HepG2 (cell line): ENCODE results near the gene TNFRSF25. TPM values are rescaled to one million over a fixed set of nuclear protein-coding genes. Genes with fewer than 3 reads are reported as not detected.

ENCODE experiments used
- ATAC-seq: fragments of 200-7000 bp; cut with Tn5 transposase; 3 replicates; pipeline ENCODE4 v1.9.1; 2020; ENCODE audit warnings: mild to moderate bottlenecking, moderate library complexity
- BruUV-seq: library from RNA; stranded (reverse); fragments of 400-500 nt; replicated peaks from 2 replicates; lab custom pipeline; 2021; lab: Mats Ljungman, UMichigan
- CTCF ChIA-PET: fragments of 300-600 bp; formaldehyde crosslinking; extraction: SDS; loops from one replicate; lab custom pipeline; 2021; ENCODE audit warnings: low total read pairs, inconsistent platforms, low intra/inter-chr PET ratio; lab: Yijun Ruan, JAX
- POLR2A ChIA-PET: fragments of 350-600 bp; sonication (Branson Sonifier 250); formaldehyde crosslinking; loops from one replicate; lab custom pipeline; 2020; ENCODE audit warnings: antibody characterized with exemption, inconsistent platforms; lab: Yijun Ruan, JAX
- DNase-seq: peaks from one replicate; pipeline ENCODE4 v3.0.0-alpha.2; 2015; ENCODE audit warnings: low spot score
- FAIRE-seq: peaks from 3 replicates; lab custom pipeline; 2011; peaks lifted over from hg19 to GRCh38; lab: Jason Lieb, UNC
- H2AFZ ChIP-seq: one replicate; pipeline ENCODE4 v1.6.1; 2011; ENCODE audit warnings: low read length, inconsistent platforms
- H3K27ac ChIP-seq: fragments of 300-600 bp; 3 replicates; pipeline ENCODE4 v1.8.0; 2011; ENCODE audit warnings: mixed run types, mild to moderate bottlenecking, mixed read lengths, low read length, inconsistent platforms; ENCODE audit not compliant: insufficient read depth; ENCODE audit errors: extremely low read length
- H3K27me3 ChIP-seq, 2 experiments: fragments of 200-600 bp in 1 of 2; 2 replicates in 1 of 2; 3 replicates in 1 of 2; pipeline versions ENCODE4 v1.6.0 to v1.8.0; 2011; ENCODE audit warnings: low read length in 2 of 2, mild to moderate bottlenecking in 2 of 2, moderate library complexity in 2 of 2, inconsistent platforms in 1 of 2; ENCODE audit not compliant: insufficient read depth in 2 of 2, control insufficient read depth in 1 of 2
- H3K36me3 ChIP-seq, 2 experiments: fragments of 200-600 bp in 1 of 2; replicated peaks in 1 of 2; 2 replicates in 1 of 2; 3 replicates in 1 of 2; pipeline versions ENCODE4 v1.5.1 to v1.8.0; 2011; ENCODE audit warnings: low read length in 2 of 2, inconsistent platforms in 1 of 2; ENCODE audit not compliant: insufficient read depth in 2 of 2, control insufficient read depth in 1 of 2
- H3K4me1 ChIP-seq: 2 replicates; pipeline ENCODE4 v1.5.1; 2012; ENCODE audit warnings: low read length, inconsistent platforms; ENCODE audit not compliant: insufficient read depth
- H3K4me2 ChIP-seq: 2 replicates; pipeline ENCODE4 v1.6.0; 2011; ENCODE audit warnings: low read depth, low read length, inconsistent platforms
- H3K4me3 ChIP-seq, 3 experiments: fragments of 200-600 bp in 1 of 3; sonication (generic), shearing (Covaris generic) in 1 of 3; replicated peaks in 1 of 3; 2 replicates each; pipeline ENCODE4 v1.5.1; 2011 to 2016; ENCODE audit warnings: low read length in 3 of 3, inconsistent platforms in 2 of 3, low read depth in 2 of 3, mild to moderate bottlenecking in 2 of 3, control low read depth in 1 of 3, mixed read lengths in 1 of 3; ENCODE audit not compliant: insufficient read depth in 1 of 3
- H3K79me2 ChIP-seq: one replicate; pipeline ENCODE4 v1.6.1; 2011; ENCODE audit warnings: low read length, inconsistent platforms; ENCODE audit not compliant: insufficient read depth
- H3K9ac ChIP-seq: 2 replicates; pipeline ENCODE4 v1.6.0; 2011; ENCODE audit warnings: mild to moderate bottlenecking, low read depth, low read length, inconsistent platforms; ENCODE audit not compliant: insufficient read depth
- H3K9me3 ChIP-seq: 2 replicates; pipeline ENCODE4 v1.5.1; 2012; ENCODE audit warnings: mild to moderate bottlenecking, low read length
- H4K20me1 ChIP-seq: 2 replicates; pipeline ENCODE4 v1.6.0; 2011; ENCODE audit warnings: inconsistent platforms, mild to moderate bottlenecking, low read length, moderate library complexity; ENCODE audit not compliant: insufficient read depth
- ARNT ChIP-seq: fragments of 450-650 bp; IDR thresholded peaks from 2 replicates; pipeline ENCODE4 v1.6.1; 2017
- ARNTL ChIP-seq: sonication (generic); formaldehyde crosslinking; IDR thresholded peaks from 2 replicates; pipeline ENCODE4 v1.4.0; 2020; ENCODE audit warnings: mild to moderate bottlenecking, missing genetic modification reagents
- CBX1 ChIP-seq: IDR thresholded peaks from one replicate; pipeline ENCODE4 v1.6.1; 2016; ENCODE audit warnings: antibody characterized with exemption, low read depth
- ETV6 ChIP-seq: sonication (generic); formaldehyde crosslinking; conservative IDR thresholded peaks from 2 replicates; pipeline ENCODE4 v1.4.0; 2020; ENCODE audit warnings: missing genetic modification reagents
- ISL2 ChIP-seq: sonication (generic); formaldehyde crosslinking; IDR thresholded peaks from 2 replicates; pipeline ENCODE4 v1.5.0; 2020; ENCODE audit warnings: missing genetic modification reagents
- KAT2B ChIP-seq: fragments of 150-350 bp; IDR thresholded peaks from 2 replicates; pipeline ENCODE4 v1.6.1; 2014; ENCODE audit warnings: low read depth, low read length, borderline replicate concordance
- KDM4B ChIP-seq: sonication (generic); formaldehyde crosslinking; IDR thresholded peaks from 2 replicates; pipeline ENCODE4 v1.4.0; 2020; ENCODE audit warnings: missing genetic modification reagents
- KLF15 ChIP-seq: sonication (generic); formaldehyde crosslinking; IDR thresholded peaks from 2 replicates; pipeline ENCODE4 v1.8.1; 2023; ENCODE audit warnings: borderline replicate concordance, mild to moderate bottlenecking, inconsistent platforms, missing genetic modification reagents, mixed read lengths
- MEF2D ChIP-seq: sonication (generic); formaldehyde crosslinking; IDR thresholded peaks from 2 replicates; pipeline ENCODE4 v1.5.1; 2020; ENCODE audit warnings: mild to moderate bottlenecking, missing genetic modification reagents
- NCOA1 ChIP-seq: sonication (generic); formaldehyde crosslinking; IDR thresholded peaks from 2 replicates; pipeline ENCODE4 v1.9.0; 2021; ENCODE audit warnings: missing genetic modification reagents
- SALL1 ChIP-seq: sonication (generic); formaldehyde crosslinking; IDR thresholded peaks from 2 replicates; pipeline ENCODE4 v1.8.0; 2022; ENCODE audit warnings: mild to moderate bottlenecking, missing genetic modification reagents
- STAG1 ChIP-seq: sonication (generic); formaldehyde crosslinking; IDR thresholded peaks from 2 replicates; pipeline ENCODE4 v1.4.0; 2020; ENCODE audit warnings: missing genetic modification reagents
- TBL1XR1 ChIP-seq: fragments of 150-350 bp; IDR thresholded peaks from 2 replicates; pipeline ENCODE4 v1.6.1; 2014; ENCODE audit warnings: borderline replicate concordance, low read length; ENCODE audit not compliant: partially characterized antibody
- ZIK1 ChIP-seq: sonication (generic); formaldehyde crosslinking; IDR thresholded peaks from 2 replicates; pipeline ENCODE4 v1.5.0; 2020; ENCODE audit warnings: mild to moderate bottlenecking, low read depth, missing genetic modification reagents, borderline replicate concordance
- ZNF564 ChIP-seq: sonication (generic); formaldehyde crosslinking; IDR thresholded peaks from 2 replicates; pipeline ENCODE4 v1.8.1; 2023; ENCODE audit warnings: mild to moderate bottlenecking, missing genetic modification reagents
- ZNF569 ChIP-seq: sonication (generic); formaldehyde crosslinking; IDR thresholded peaks from 2 replicates; pipeline ENCODE4 v1.5.0; 2020; ENCODE audit warnings: mild to moderate bottlenecking, missing genetic modification reagents, moderate library complexity, borderline replicate concordance
- WGBS: methylation state at CpG from one replicate; pipeline ENCODE4 v1.1.6; 2017; ENCODE audit warnings: low lambda C conversion rate; 5-methylcytosine and 5-hydroxymethylcytosine counted together
- in situ Hi-C: cut with HindIII; loops from 2 replicates; pipeline ENCODE4 v1.10.0; 2017; ENCODE audit warnings: low pct_unique_long_range_greater_than_20kb; ENCODE audit not compliant: extremely low pct_ligation_motif_present
- intact Hi-C: fragments of 100-400 bp; cut with micrococcal nuclease; formaldehyde crosslinking; loops from one replicate; pipeline ENCODE4 v1.10.0; 2022; ENCODE audit not compliant: unreplicated experiment
- polyA plus RNA-seq, 8 experiments: library from polyadenylated mRNA; depleted of rRNA in 3 of 8; stranded (reverse) in 7 of 8; unstranded in 1 of 8; fragments of >200 nt; fragmentation: Illumina TruSeq in 4 of 8; extraction: Trizol in 4 of 8; gene quantifications; 2 replicates each; pipeline versions ENCODE4 v1.2.1 to v1.2.3, GENCODE V29; 2011 to 2016; ENCODE audit warnings: low read depth in 4 of 8, missing spikeins in 1 of 8, mixed read lengths in 1 of 8; ENCODE audit not compliant: insufficient read depth in 1 of 8
- total RNA-seq, 5 experiments: library from RNA; depleted of rRNA; stranded (reverse); fragments of >200 nt; fragmentation: Illumina TruSeq; extraction: Trizol; gene quantifications; 2 replicates each; pipeline ENCODE4 v1.2.3, GENCODE V29; 2016; ENCODE audit warnings: low read depth in 1 of 5
- TF ChIP-seq, protein P1 (sequence below): sonication (generic); formaldehyde crosslinking; IDR thresholded peaks from 2 replicates; pipeline ENCODE4 v1.4.0; 2020; ENCODE audit warnings: mild to moderate bottlenecking, low read depth, missing genetic modification reagents

TNFRSF25 gene
- total and polyA plus RNA-seq, 2 of the 13 experiments (the other 11 are each of a cell fraction or from before 2014, with no cell fraction given): 1.4 to 1.5 TPM

DNA sequence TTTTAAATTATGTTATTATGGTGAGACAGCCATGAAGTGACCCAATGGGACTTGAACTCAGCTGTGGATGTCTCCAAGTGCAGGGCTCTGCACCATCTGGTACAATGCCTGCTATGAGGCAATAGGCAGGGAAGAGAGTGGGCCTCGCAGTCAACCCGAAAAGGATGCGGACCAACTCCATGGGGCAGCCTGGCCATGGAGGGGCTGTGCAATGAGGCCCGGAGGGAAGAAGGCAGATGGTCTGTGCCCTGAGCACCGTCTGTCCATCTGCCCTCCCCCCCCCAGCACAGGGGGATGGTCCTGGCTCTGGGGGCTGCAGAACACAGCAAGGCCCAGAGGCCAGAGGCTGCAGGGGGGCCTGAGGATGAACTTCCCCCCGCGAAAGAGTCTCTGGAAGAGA lies 24.4 kb downstream of the TNFRSF25 start:
- Histone ChIP-seq H3K4me1 (peaks cover 52% of the 10 kb centered on the region), H3K4me3 (no peak overlapping the region), H3K9me3 (no peaks in the 10 kb centered on the region), H3K4me2 (no peak overlapping the region), H2AFZ (no peak overlapping the region)
- FAIRE-seq: no peak
- DNase-seq: no peak
- POLR2A ChIA-PET: interaction anchor here (1.4 kb wide), 1 partner anchor 10 kb away, joined by 9 read pairs; no protein-coding TSS in a partner anchor
- ATAC-seq: no peak
- CTCF ChIA-PET: no interaction called here
- TF ChIP-seq KAT2B (no peak), ZIK1 (no peak), ARNT (no peak), NCOA1 (CRISPR knock-in tag) (no peak)
- TF ChIP-seq, all 625 proteins: peak for 0
- no peak overlapping the region for H3K9ac ChIP-seq
- intact Hi-C loops (loop anchor here (10.0 kb wide), 1 partner anchor 647 kb away; no protein-coding TSS in a partner anchor), in situ Hi-C loops (no loop called here)
- WGBS: 76% methylated on average over 6 of the region's 7 CpGs
- H3K36me3 ChIP-seq: no peaks in the 10 kb centered on the region
- no peak overlapping the region for H3K27ac ChIP-seq
- no peaks in the 10 kb centered on the region for H4K20me1 ChIP-seq
- BruUV-seq: no TSS peak
- peaks cover 1 to 4% of the 10 kb centered on the region in 2 experiments; a peak in 2 of 5 replicates for H3K27me3 ChIP-seq
- peaks cover 4% of the 10 kb centered on the region for H3K79me2 ChIP-seq

DNA sequence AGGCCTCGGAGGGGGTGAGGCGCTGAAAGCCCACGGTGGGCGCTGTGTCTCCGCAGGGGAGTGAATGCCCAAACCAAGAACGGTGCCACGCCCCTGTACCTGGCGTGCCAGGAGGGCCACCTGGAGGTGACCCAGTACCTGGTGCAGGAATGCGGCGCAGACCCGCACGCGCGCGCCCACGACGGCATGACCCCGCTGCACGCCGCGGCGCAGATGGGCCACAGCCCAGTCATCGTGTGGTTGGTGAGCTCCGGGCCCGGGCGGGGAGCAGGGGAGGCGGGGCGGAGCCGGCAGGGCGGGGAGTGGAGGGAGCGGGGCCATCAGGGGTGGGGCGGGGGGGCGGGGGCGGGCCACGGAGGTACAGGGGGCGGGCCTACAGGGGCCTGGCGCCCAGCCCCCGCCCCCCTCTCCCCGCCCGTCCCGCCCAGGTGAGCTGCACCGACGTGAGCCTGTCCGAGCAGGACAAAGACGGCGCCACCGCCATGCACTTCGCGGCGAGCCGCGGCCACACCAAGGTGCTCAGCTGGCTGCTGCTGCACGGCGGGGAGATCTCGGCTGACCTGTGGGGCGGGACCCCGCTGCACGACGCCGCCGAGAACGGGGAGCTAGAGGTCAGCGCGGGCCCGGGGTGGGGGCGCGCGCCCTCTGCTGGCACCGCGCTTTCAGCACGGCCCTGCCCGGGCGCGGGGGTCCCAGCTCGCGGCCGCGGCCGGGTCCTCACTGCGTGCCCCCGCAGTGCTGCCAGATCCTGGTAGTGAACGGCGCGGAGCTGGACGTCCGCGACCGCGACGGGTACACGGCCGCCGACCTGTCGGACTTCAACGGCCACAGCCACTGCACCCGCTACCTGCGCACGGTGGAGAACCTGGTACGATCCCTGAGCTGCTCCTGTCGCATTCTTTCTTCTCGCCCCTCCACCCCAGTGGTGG lies 25.5 kb downstream of the TNFRSF25 start:
- Histone ChIP-seq H3K4me3 (peak overlapping the region in 2 of 3 experiments; percentile 61; a peak in 3 of 6 replicates), H3K79me2 (no peaks in the 10 kb centered on the region), H3K27ac (no peak overlapping the region), H2AFZ (no peak overlapping the region), H3K9ac (no peak overlapping the region), H4K20me1 (no peaks in the 10 kb centered on the region), H3K4me2 (peak overlapping the region; percentile 67), H3K4me1 (peaks cover 52% of the 10 kb centered on the region), H3K27me3 (peaks cover 1 to 11% of the 10 kb centered on the region in 2 experiments; a peak in 2 of 5 replicates), H3K36me3 (no peaks in the 10 kb centered on the region), H3K9me3 (no peaks in the 10 kb centered on the region)
- no peak for FAIRE-seq
- WGBS: 80% methylated on average over 7 of the region's 101 CpGs
- no TSS peak for BruUV-seq
- POLR2A ChIA-PET: interaction anchor here (1.1 to 1.4 kb wide), 4 partner anchors 9 to 162 kb away, joined by 3 to 9 read pairs (median 6); partner anchors contain the start of gene KLHL21
- DNase-seq: peak; percentile 48
- intact Hi-C loops (loop anchor here (10.0 kb wide), 1 partner anchor 646 kb away; no protein-coding TSS in a partner anchor), in situ Hi-C loops (no loop called here)
- ATAC-seq: peak; percentile 55
- CTCF ChIA-PET: no interaction called here
- TF ChIP-seq ZNF564 (0 out of 2 replicates have a peak, but pooled peaks have one; percentile 55), TBL1XR1 (no peak), SALL1 (CRISPR knock-in tag) (peak; percentile 26; the same call in 1 of the 2 replicates), ARNTL (CRISPR knock-in tag) (no peak), CBX1 (peak; percentile 3), ZNF569 (CRISPR knock-in tag) (no peak), STAG1 (CRISPR knock-in tag) (peak; percentile 4; the same call in 1 of the 2 replicates), ISL2 (no peak), ETV6 (CRISPR knock-in tag) (no peak), MEF2D (CRISPR knock-in tag) (no peak), KDM4B (no peak), KLF15 (CRISPR knock-in tag) (no peak)
- TF ChIP-seq, protein P1, sequence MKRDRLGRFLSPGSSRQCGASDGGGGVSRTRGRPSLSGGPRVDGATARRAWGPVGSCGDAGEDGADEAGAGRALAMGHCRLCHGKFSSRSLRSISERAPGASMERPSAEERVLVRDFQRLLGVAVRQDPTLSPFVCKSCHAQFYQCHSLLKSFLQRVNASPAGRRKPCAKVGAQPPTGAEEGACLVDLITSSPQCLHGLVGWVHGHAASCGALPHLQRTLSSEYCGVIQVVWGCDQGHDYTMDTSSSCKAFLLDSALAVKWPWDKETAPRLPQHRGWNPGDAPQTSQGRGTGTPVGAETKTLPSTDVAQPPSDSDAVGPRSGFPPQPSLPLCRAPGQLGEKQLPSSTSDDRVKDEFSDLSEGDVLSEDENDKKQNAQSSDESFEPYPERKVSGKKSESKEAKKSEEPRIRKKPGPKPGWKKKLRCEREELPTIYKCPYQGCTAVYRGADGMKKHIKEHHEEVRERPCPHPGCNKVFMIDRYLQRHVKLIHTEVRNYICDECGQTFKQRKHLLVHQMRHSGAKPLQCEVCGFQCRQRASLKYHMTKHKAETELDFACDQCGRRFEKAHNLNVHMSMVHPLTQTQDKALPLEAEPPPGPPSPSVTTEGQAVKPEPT: no peak
